Liver (tissue), 9 donors: ENCODE measurements around the gene ATF6B. TPM values are rescaled to one million over a fixed set of nuclear protein-coding genes. Genes with fewer than 3 reads are reported as not detected.

Source experiments
- DNase-seq: peaks from one replicate; pipeline ENCODE4 v3.0.0-alpha.2; 2017; ENCODE audit warnings: low spot score
- H3K27ac ChIP-seq, 2 donors: one replicate each; pipeline ENCODE4 v1.7.0; 2013; ENCODE audit warnings: inconsistent platforms in 2 of 2, low read length in 2 of 2, control low read depth in 1 of 2, low read depth in 1 of 2, mild to moderate bottlenecking in 1 of 2
- H3K27me3 ChIP-seq, 4 donors: one replicate each; pipeline versions ENCODE4 v1.6.1 to v1.7.0; 2013; ENCODE audit warnings: low read length in 3 of 4, inconsistent platforms in 1 of 4, mild to moderate bottlenecking in 1 of 4, moderate library complexity in 1 of 4; ENCODE audit not compliant: control insufficient read depth in 4 of 4, insufficient read depth in 4 of 4
- H3K36me3 ChIP-seq, 4 donors: one replicate each; pipeline versions ENCODE4 v1.6.1 to v1.7.0; 2013; ENCODE audit warnings: low read length in 3 of 4, mild to moderate bottlenecking in 3 of 4, low read depth in 1 of 4, moderate library complexity in 1 of 4; ENCODE audit not compliant: control insufficient read depth in 4 of 4, insufficient read depth in 3 of 4
- H3K4me1 ChIP-seq, 4 donors: one replicate each; pipeline versions ENCODE4 v1.6.1 to v1.7.0; 2013; ENCODE audit warnings: low read length in 3 of 4, mild to moderate bottlenecking in 3 of 4, moderate library complexity in 1 of 4; ENCODE audit not compliant: control insufficient read depth in 4 of 4, insufficient read depth in 4 of 4
- H3K4me3 ChIP-seq, 3 donors: one replicate each; pipeline versions ENCODE4 v1.6.1 to v1.7.0; 2013; ENCODE audit warnings: low read length in 3 of 3, control low read depth in 1 of 3, low read depth in 1 of 3, mild to moderate bottlenecking in 1 of 3
- H3K9ac ChIP-seq, 2 donors: one replicate each; pipeline ENCODE4 v1.7.0; 2013; ENCODE audit warnings: low read length in 2 of 2, mild to moderate bottlenecking in 2 of 2, moderate library complexity in 2 of 2, control low read depth in 1 of 2, low read depth in 1 of 2
- H3K9me3 ChIP-seq, 4 donors: one replicate each; pipeline versions ENCODE4 v1.6.1 to v1.7.0; 2013; ENCODE audit warnings: low read length in 3 of 4; ENCODE audit not compliant: control insufficient read depth in 4 of 4
- CTCF ChIP-seq: fragments of 150-350 bp; IDR thresholded peaks from 2 replicates; pipeline ENCODE4 v1.5.1; 2017; ENCODE audit warnings: improper control_type of control experiment, low read depth, low read length; ENCODE audit not compliant: missing input control
- EGR1 ChIP-seq, 2 donors: IDR thresholded peaks; 2 replicates each; pipeline ENCODE4 v1.6.1; 2016 to 2018; ENCODE audit warnings: antibody characterized with exemption in 2 of 2, low read depth in 2 of 2
- GABPA ChIP-seq, 2 donors: IDR thresholded peaks in 1 of 2; conservative IDR thresholded peaks in 1 of 2; 2 replicates each; pipeline ENCODE4 v1.6.1; 2016; ENCODE audit warnings: antibody characterized with exemption in 2 of 2, mild to moderate bottlenecking in 1 of 2, moderate library complexity in 1 of 2
- HNF4A ChIP-seq, 2 donors: conservative IDR thresholded peaks; 2 replicates each; pipeline ENCODE4 v1.6.1; 2016; ENCODE audit warnings: antibody characterized with exemption in 2 of 2, mild to moderate bottlenecking in 2 of 2
- HNF4G ChIP-seq: IDR thresholded peaks from 2 replicates; pipeline ENCODE4 v1.6.1; 2016; ENCODE audit warnings: antibody characterized with exemption
- JUND ChIP-seq, 2 donors: IDR thresholded peaks; 2 replicates each; pipeline ENCODE4 v1.6.1; 2016; ENCODE audit warnings: antibody characterized with exemption in 2 of 2
- MAX ChIP-seq: IDR thresholded peaks from 2 replicates; pipeline ENCODE4 v1.6.1; 2016; ENCODE audit warnings: antibody characterized with exemption
- NR2F2 ChIP-seq: IDR thresholded peaks from 2 replicates; pipeline ENCODE4 v1.6.1; 2016; ENCODE audit warnings: antibody characterized with exemption
- RAD21 ChIP-seq, 2 donors: IDR thresholded peaks; 2 replicates each; pipeline ENCODE4 v1.6.1; 2016; ENCODE audit warnings: antibody characterized with exemption in 2 of 2, mild to moderate bottlenecking in 2 of 2
- REST ChIP-seq: IDR thresholded peaks from 2 replicates; pipeline ENCODE4 v1.6.1; 2016; ENCODE audit warnings: antibody characterized with exemption, mild to moderate bottlenecking
- RXRA ChIP-seq, 2 donors: IDR thresholded peaks; 2 replicates each; pipeline ENCODE4 v1.6.1; 2017 to 2018; ENCODE audit warnings: antibody characterized with exemption in 2 of 2, mild to moderate bottlenecking in 1 of 2
- SP1 ChIP-seq: IDR thresholded peaks from 2 replicates; pipeline ENCODE4 v1.6.1; 2018; ENCODE audit warnings: antibody characterized with exemption, mild to moderate bottlenecking
- TAF1 ChIP-seq: conservative IDR thresholded peaks from 2 replicates; pipeline ENCODE4 v1.6.1; 2016; ENCODE audit warnings: antibody characterized with exemption, mild to moderate bottlenecking
- YY1 ChIP-seq: IDR thresholded peaks from 2 replicates; pipeline ENCODE4 v1.6.1; 2016; ENCODE audit warnings: antibody characterized with exemption, mild to moderate bottlenecking
- ZBTB33 ChIP-seq: IDR thresholded peaks from 2 replicates; pipeline ENCODE4 v1.6.1; 2016; ENCODE audit warnings: antibody characterized with exemption
- WGBS: extraction: QIAGEN DNeasy Blood & Tissue Kit; methylation state at CpG from one replicate; pipeline ENCODE4 v1.1.7; 2013; 5-methylcytosine and 5-hydroxymethylcytosine counted together
- polyA plus RNA-seq, 2 donors: library from polyadenylated mRNA; stranded (reverse) in 1 of 2; unstranded in 1 of 2; fragments of 200-250 nt in 1 of 2; fragments of >200 nt in 1 of 2; fragmentation: Nextera tagmentation in 1 of 2; extraction: Ambion mirVana in 1 of 2; gene quantifications; one replicate each; pipeline versions ENCODE4 v1.2.1 to v1.2.3, GENCODE V29; 2013 to 2015
- total RNA-seq, 2 donors: library from RNA; depleted of rRNA; stranded (reverse); fragments of >200 nt; gene quantifications; one replicate each; pipeline ENCODE4 v1.2.3, GENCODE V29; 2014
- donor health status: healthy.
- donor health status: healthy.
- donor health status: healthy.
- donor health status: healthy.
- donor health status: healthy.

ATF6B gene
- total and polyA plus RNA-seq, 4 donors = 13.6 to 24.8 (median 15.5) TPM

DNA sequence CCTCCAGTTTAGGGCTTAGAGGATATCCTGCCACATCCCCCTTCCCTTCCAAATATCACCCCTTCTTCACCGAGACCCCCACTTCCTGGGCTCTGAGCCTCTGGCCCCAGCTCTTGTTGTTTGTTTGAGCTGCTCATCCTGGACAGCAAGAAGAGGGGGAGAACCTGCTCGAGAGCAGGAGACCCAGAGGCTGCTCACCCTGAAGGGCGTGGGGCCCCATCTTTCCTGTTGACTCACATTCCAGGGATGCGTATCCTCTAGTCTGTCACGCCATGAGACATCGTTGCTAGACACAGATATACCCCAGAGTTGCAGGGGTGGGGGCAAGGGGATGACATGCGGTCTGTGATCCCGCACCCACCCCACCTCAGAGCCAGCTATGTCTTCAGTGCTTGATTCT is 13.2 kb downstream of the ATF6B start:
- H3K4me1 ChIP-seq = peaks cover 3 to 27% (median 17%) of the 10 kb centered on the region in 4 donors
- H3K9ac ChIP-seq = no peak overlapping the region
- no peak overlapping the region for H3K4me3 ChIP-seq
- DNase-seq = no peak
- peaks cover 13 to 26% (median 18%) of the 10 kb centered on the region in 4 donors for H3K36me3 ChIP-seq
- TF ChIP-seq HNF4A (conservative IDR thresholded peaks at IDR 0.05) (no peak), REST (no peak), TAF1 (no peak), CTCF (no peak), YY1 (no peak), RXRA (IDR thresholded peaks at IDR 0.05) (no peak), MAX (no peak), GABPA (IDR thresholded peaks at IDR 0.05 in 1 of 2, conservative IDR thresholded peaks at IDR 0.05 in 1 of 2) (no peak), RAD21 (IDR thresholded peaks at IDR 0.05) (no peak), JUND (IDR thresholded peaks at IDR 0.05) (no peak), ZBTB33 (no peak), HNF4G (no peak), NR2F2 (no peak)
- no peaks in the 10 kb centered on the region for H3K9me3 ChIP-seq
- H3K27me3 ChIP-seq = no peaks in the 10 kb centered on the region
- 84% methylated on average over 8 of the region's 8 CpGs for WGBS
- H3K27ac ChIP-seq = no peak overlapping the region

- peak; percentile 29 to 40 for TF ChIP-seq RXRA (IDR thresholded peaks at IDR 0.05)
- TF ChIP-seq NR2F2 = peak; percentile 78
- TF ChIP-seq ZBTB33 = no peak
- TF ChIP-seq JUND (IDR thresholded peaks at IDR 0.05) = peak in 1 of 2 donors; percentile 26
- no peak for TF ChIP-seq EGR1 (IDR thresholded peaks at IDR 0.05; ENCODE audit: low read depth in 2 of 2)
- TF ChIP-seq CTCF = peak; percentile 21
- peak; percentile 39 for TF ChIP-seq SP1
- TF ChIP-seq RAD21 (IDR thresholded peaks at IDR 0.05) = peak; percentile 47 to 64
- H3K9ac ChIP-seq = no peak overlapping the region
- no peak overlapping the region for H3K4me3 ChIP-seq
- H3K9me3 ChIP-seq = no peaks in the 10 kb centered on the region
- DNase-seq = no peak
- WGBS = 79% methylated on average over 9 of the region's 9 CpGs
- H3K27ac ChIP-seq = peak overlapping the region; percentile 35 to 48
- H3K27me3 ChIP-seq = peaks cover 0 to 2% (median 0%) of the 10 kb centered on the region in 4 donors
- H3K36me3 ChIP-seq = peaks cover 13 to 26% (median 18%) of the 10 kb centered on the region in 4 donors
- H3K4me1 ChIP-seq = peaks cover 3 to 15% (median 9%) of the 10 kb centered on the region in 4 donors
Observed at GRCh38 chr6:32113386-32114352, 14.4 kb downstream of the ATF6B start.
